ENCODE results near the gene PRDM15. TPM values are rescaled to one million over a fixed set of nuclear protein-coding genes. Genes with fewer than 3 reads are reported as not detected.

Gene PRDM15
- total RNA-seq, 1 experiment from 2014 or later, result 9.8 TPM

Other genes with a start within 250 kb of the PRDM15 start
- gene RIPK4, start 112.3 kb downstream of the PRDM15 start, total RNA-seq (2021; ENCODE audit: unreplicated experiment), result 9.9 TPM
- gene C2CD2, start 74.7 kb upstream of the PRDM15 start, total RNA-seq (2021; ENCODE audit: unreplicated experiment), result 22.0 TPM
- 28.7 TPM for gene ZBTB21, start 131.0 kb upstream of the PRDM15 start, total RNA-seq (2021; ENCODE audit: unreplicated experiment)
- not detected for gene UMODL1, start 192.0 kb upstream of the PRDM15 start, total RNA-seq (2021; ENCODE audit: unreplicated experiment)